ENCODE results near the gene SLC2A3.
A peak's percentile ranks its signal among the peaks of the same experiment; 100 is the strongest.
"Not testable (repeated sequence)": the region's sequence is repeated elsewhere in the genome, so short reads cannot be mapped to it uniquely, and the experiment has no call there.

SLC2A3 gene

GRCh38 chr12:7935590-7936581, at the start of gene SLC2A3:
Gene SLC2A3, minus strand, starts transcription at chr12:7936187. Its CDS starts 153 bp downstream, at chr12:7936034.
- peak; percentile 57 for DNase-seq

GRCh38 chr12:7984900-7985299, 48.9 kb upstream of the SLC2A3 start:
- DNase-seq = no peak

- DNase-seq = not testable (repeated sequence)
Observed at GRCh38 chr12:7983460-7983859, 47.5 kb upstream of the SLC2A3 start.

GRCh38 chr12:7983019-7983418, 47.0 kb upstream of the SLC2A3 start:
- DNase-seq = not testable (repeated sequence)

GRCh38 chr12:7982332-7982735, 46.3 kb upstream of the SLC2A3 start:
- DNase-seq = not testable (repeated sequence)

- no peak for DNase-seq
Observed at GRCh38 chr12:7981446-7981845, 45.5 kb upstream of the SLC2A3 start.

- DNase-seq = peak; percentile 30
Observed at GRCh38 chr12:7977351-7978124, 41.6 kb upstream of the SLC2A3 start.

GRCh38 chr12:7973457-7973825, 37.5 kb upstream of the SLC2A3 start:
- no peak for DNase-seq

- DNase-seq = no peak
Observed at GRCh38 chr12:7972734-7973456, 36.9 kb upstream of the SLC2A3 start.

- DNase-seq = not testable (repeated sequence)
Observed at GRCh38 chr12:7972269-7972668, 36.3 kb upstream of the SLC2A3 start.

GRCh38 chr12:7971765-7972164, 35.8 kb upstream of the SLC2A3 start:
- not testable (repeated sequence) for DNase-seq

- DNase-seq = peak; percentile 86
Observed at GRCh38 chr12:7970475-7971252, 34.7 kb upstream of the SLC2A3 start.

- DNase-seq = no peak
Observed at GRCh38 chr12:7966563-7966962, 30.6 kb upstream of the SLC2A3 start.

- not testable (repeated sequence) for DNase-seq
Observed at GRCh38 chr12:7964669-7965068, 28.7 kb upstream of the SLC2A3 start.

GRCh38 chr12:7961395-7962178, 25.6 kb upstream of the SLC2A3 start:
- DNase-seq = no peak

GRCh38 chr12:7959701-7960121, 23.7 kb upstream of the SLC2A3 start:
- peak; percentile 75 for DNase-seq

GRCh38 chr12:7959278-7959677, 23.3 kb upstream of the SLC2A3 start:
- DNase-seq = no peak

GRCh38 chr12:7954877-7955276, 18.9 kb upstream of the SLC2A3 start:
- DNase-seq = not testable (repeated sequence)

- not testable (repeated sequence) for DNase-seq
Observed at GRCh38 chr12:7954418-7954817, 18.4 kb upstream of the SLC2A3 start.

- DNase-seq = peak; percentile 70
Observed at GRCh38 chr12:7953912-7954311, 17.9 kb upstream of the SLC2A3 start.

GRCh38 chr12:7951671-7952070, 15.7 kb upstream of the SLC2A3 start:
- no peak for DNase-seq

All from RPMI8226 (cell line).